Chondrocyte (in vitro differentiated cells): ENCODE data around the gene SLC38A6. TPM values are rescaled to one million over a fixed set of nuclear protein-coding genes. Genes with fewer than 3 reads are reported as not detected.
A peak's percentile ranks its signal among the peaks of the same experiment; 100 is the strongest.
"Not testable (repeated sequence)": the region's sequence is repeated elsewhere in the genome, so short reads cannot be mapped to it uniquely, and the experiment has no call there.

Experiments used
- DNase-seq: peaks from one replicate; pipeline ENCODE4 v3.0.0; 2021; ENCODE audit warnings: mixed read lengths, low spot score
- H3K27ac Mint-ChIP-seq: one replicate; pipeline ENCODE4 v1.8.0; 2021; ENCODE audit warnings: mild to moderate bottlenecking, moderate library complexity, mixed read lengths; ENCODE audit not compliant: unreplicated experiment
- H3K27me3 Mint-ChIP-seq: 2 replicates; pipeline ENCODE4 v1.8.0; 2021; ENCODE audit warnings: low read depth, mixed read lengths
- H3K36me3 Mint-ChIP-seq: 2 replicates; pipeline ENCODE4 v1.8.0; 2021; ENCODE audit warnings: low read depth, mixed read lengths
- H3K4me1 Mint-ChIP-seq: 2 replicates; pipeline ENCODE4 v1.8.0; 2021; ENCODE audit warnings: low read depth, mild to moderate bottlenecking, mixed read lengths
- H3K4me3 Mint-ChIP-seq: one replicate; pipeline ENCODE4 v1.8.0; 2021; ENCODE audit warnings: mild to moderate bottlenecking, moderate library complexity, mixed read lengths; ENCODE audit not compliant: unreplicated experiment
- H3K9me3 Mint-ChIP-seq: 2 replicates; pipeline ENCODE4 v1.8.0; 2021; ENCODE audit warnings: low read depth, mixed read lengths
- CTCF ChIP-seq: fragments of 200-600 bp; sonication (generic); IDR thresholded peaks from 2 replicates; pipeline ENCODE4 v1.5.0; 2021; ENCODE audit warnings: antibody characterized with exemption, mild to moderate bottlenecking, moderate library complexity
- total RNA-seq: library from RNA; stranded (reverse); gene quantifications from 3 replicates; pipeline ENCODE4 v1.2.1, GENCODE V29; 2021

Gene SLC38A6
- total RNA-seq, 1 donor from 2014 or later, result 24.7 TPM

GRCh38 chr14:61051621-61052020 lies 70.6 kb downstream of the SLC38A6 start:
- DNase-seq, result no peak
- H3K9me3 Mint-ChIP-seq, result peaks cover 16% of the 10 kb centered on the region
- no peaks in the 10 kb centered on the region for H3K27me3 Mint-ChIP-seq
- no peak for TF ChIP-seq CTCF
- H3K36me3 Mint-ChIP-seq, result peaks cover 19% of the 10 kb centered on the region
- H3K27ac Mint-ChIP-seq, result no peak overlapping the region
- peaks cover 18% of the 10 kb centered on the region for H3K4me1 Mint-ChIP-seq
- no peak overlapping the region for H3K4me3 Mint-ChIP-seq

GRCh38 chr14:61063461-61063860 lies 82.4 kb downstream of the SLC38A6 start:
- peaks cover 12% of the 10 kb centered on the region for H3K36me3 Mint-ChIP-seq
- DNase-seq, result no peak
- H3K9me3 Mint-ChIP-seq, result peaks cover 6% of the 10 kb centered on the region
- H3K4me1 Mint-ChIP-seq, result no peaks in the 10 kb centered on the region
- no peaks in the 10 kb centered on the region for H3K27me3 Mint-ChIP-seq
- no peak overlapping the region for H3K27ac Mint-ChIP-seq
- H3K4me3 Mint-ChIP-seq, result no peak overlapping the region
- TF ChIP-seq CTCF, result no peak

- Mint-ChIP-seq H3K36me3 (peaks cover 13% of the 10 kb centered on the region), H3K9me3 (peaks cover 6% of the 10 kb centered on the region)
- TF ChIP-seq CTCF, result peak; percentile 17
These were observed 83.2 kb downstream of the SLC38A6 start for GRCh38 chr14:61064210-61064609.

GRCh38 chr14:61064856-61065255 lies 83.8 kb downstream of the SLC38A6 start:
- peaks cover 6% of the 10 kb centered on the region for H3K9me3 Mint-ChIP-seq
- H3K27me3 Mint-ChIP-seq, result no peaks in the 10 kb centered on the region
- H3K4me1 Mint-ChIP-seq, result no peaks in the 10 kb centered on the region
- H3K27ac Mint-ChIP-seq, result no peak overlapping the region
- no peak for TF ChIP-seq CTCF
- H3K4me3 Mint-ChIP-seq, result no peak overlapping the region
- no peak for DNase-seq
- peaks cover 16% of the 10 kb centered on the region for H3K36me3 Mint-ChIP-seq

More at GRCh38 chr14:61064210-61064609, 83.2 kb downstream of the SLC38A6 start:
- Mint-ChIP-seq H3K4me1 (no peaks in the 10 kb centered on the region), H3K27me3 (no peaks in the 10 kb centered on the region), H3K27ac (no peak overlapping the region), H3K4me3 (no peak overlapping the region)
- no peak for DNase-seq

- H3K27ac Mint-ChIP-seq, result no peak overlapping the region
- no peaks in the 10 kb centered on the region for H3K4me1 Mint-ChIP-seq
- peaks cover 17% of the 10 kb centered on the region for H3K36me3 Mint-ChIP-seq
- H3K4me3 Mint-ChIP-seq, result no peak overlapping the region
- peaks cover 6% of the 10 kb centered on the region for H3K9me3 Mint-ChIP-seq
- DNase-seq, result no peak
- no peaks in the 10 kb centered on the region for H3K27me3 Mint-ChIP-seq
- no peak for TF ChIP-seq CTCF
These were observed 84.6 kb downstream of the SLC38A6 start for GRCh38 chr14:61065656-61066055.

GRCh38 chr14:61072442-61072841 lies 91.4 kb downstream of the SLC38A6 start:
- not testable (repeated sequence) for H3K27ac Mint-ChIP-seq, DNase-seq, H3K27me3 Mint-ChIP-seq, H3K9me3 Mint-ChIP-seq, H3K4me1 Mint-ChIP-seq, H3K4me3 Mint-ChIP-seq
- H3K36me3 Mint-ChIP-seq, result peaks cover 12% of the 10 kb centered on the region
